Mesendoderm (in vitro differentiated cells): ENCODE results near the gene PLG.
"Not testable (repeated sequence)": the region's sequence is repeated elsewhere in the genome, so short reads cannot be mapped to it uniquely, and the experiment has no call there.

ENCODE experiments used
- DNase-seq: peaks from one replicate; pipeline ENCODE4 v3.0.0; 2013
- H2AK5ac ChIP-seq: 2 replicates; pipeline ENCODE4 v1.6.1; 2013; ENCODE audit warnings: low read length, inconsistent platforms
- H2BK120ac ChIP-seq: 2 replicates; pipeline ENCODE4 v1.6.1; 2013; ENCODE audit warnings: low read depth, mild to moderate bottlenecking, low read length, moderate library complexity, mixed read lengths
- H2BK15ac ChIP-seq: replicated peaks from 2 replicates; pipeline ENCODE4 v1.6.1; 2013; ENCODE audit warnings: low read depth, mild to moderate bottlenecking, moderate library complexity
- H2BK5ac ChIP-seq: 2 replicates; pipeline ENCODE4 v1.6.1; 2013; ENCODE audit warnings: low read length, inconsistent platforms
- H3K18ac ChIP-seq: 2 replicates; pipeline ENCODE4 v1.6.1; 2013; ENCODE audit warnings: mild to moderate bottlenecking, low read length, mixed read lengths
- H3K23ac ChIP-seq: one replicate; pipeline ENCODE4 v1.6.1; 2013; ENCODE audit warnings: low read length
- H3K27ac ChIP-seq: 2 replicates; pipeline ENCODE4 v1.5.1; 2013; ENCODE audit warnings: low read depth, mild to moderate bottlenecking, inconsistent platforms, low read length, moderate library complexity
- H3K27me3 ChIP-seq: 2 replicates; pipeline ENCODE4 v1.6.1; 2013; ENCODE audit warnings: low read length, control low read depth, mild to moderate bottlenecking, inconsistent platforms; ENCODE audit not compliant: insufficient read depth, poor library complexity
- H3K36me3 ChIP-seq: 2 replicates; pipeline ENCODE4 v1.6.1; 2013; ENCODE audit warnings: low read length, inconsistent platforms; ENCODE audit not compliant: control insufficient read depth, insufficient read depth
- H3K4ac ChIP-seq: one replicate; pipeline ENCODE4 v1.6.1; 2013; ENCODE audit warnings: low read depth, mild to moderate bottlenecking, low read length, moderate library complexity
- H3K4me1 ChIP-seq: 2 replicates; pipeline ENCODE4 v1.6.1; 2013; ENCODE audit warnings: low read depth, low read length, inconsistent platforms; ENCODE audit not compliant: control insufficient read depth
- H3K4me2 ChIP-seq: 2 replicates; pipeline ENCODE4 v1.6.1; 2013; ENCODE audit warnings: low read length
- H3K4me3 ChIP-seq: 2 replicates; pipeline ENCODE4 v1.5.1; 2013; ENCODE audit warnings: mild to moderate bottlenecking, low read length
- H3K56ac ChIP-seq: one replicate; pipeline ENCODE4 v1.6.1; 2013; ENCODE audit warnings: low read length
- H3K79me1 ChIP-seq: 2 replicates; pipeline ENCODE4 v1.6.1; 2013; ENCODE audit warnings: low read length, inconsistent platforms
- H3K79me2 ChIP-seq: 2 replicates; pipeline ENCODE4 v1.6.1; 2013; ENCODE audit warnings: mild to moderate bottlenecking, low read length; ENCODE audit not compliant: control insufficient read depth, insufficient read depth
- H3K9ac ChIP-seq: 2 replicates; pipeline ENCODE4 v1.6.1; 2013; ENCODE audit warnings: low read length, inconsistent platforms
- H4K5ac ChIP-seq: one replicate; pipeline ENCODE4 v1.6.1; 2013; ENCODE audit warnings: low read length
- H4K8ac ChIP-seq: one replicate; pipeline ENCODE4 v1.6.1; 2013; ENCODE audit warnings: low read depth, mild to moderate bottlenecking, control low read depth, low read length, moderate library complexity
- WGBS: extraction: QIAGEN DNeasy Blood & Tissue Kit; methylation state at CpG from one replicate; pipeline ENCODE4 v1.1.7; 2013; ENCODE audit warnings: low lambda C conversion rate, missing lambda C conversion rate; ENCODE audit not compliant: insufficient coverage; ENCODE audit errors: extremely low coverage; 5-methylcytosine and 5-hydroxymethylcytosine counted together

The PLG gene

DNA sequence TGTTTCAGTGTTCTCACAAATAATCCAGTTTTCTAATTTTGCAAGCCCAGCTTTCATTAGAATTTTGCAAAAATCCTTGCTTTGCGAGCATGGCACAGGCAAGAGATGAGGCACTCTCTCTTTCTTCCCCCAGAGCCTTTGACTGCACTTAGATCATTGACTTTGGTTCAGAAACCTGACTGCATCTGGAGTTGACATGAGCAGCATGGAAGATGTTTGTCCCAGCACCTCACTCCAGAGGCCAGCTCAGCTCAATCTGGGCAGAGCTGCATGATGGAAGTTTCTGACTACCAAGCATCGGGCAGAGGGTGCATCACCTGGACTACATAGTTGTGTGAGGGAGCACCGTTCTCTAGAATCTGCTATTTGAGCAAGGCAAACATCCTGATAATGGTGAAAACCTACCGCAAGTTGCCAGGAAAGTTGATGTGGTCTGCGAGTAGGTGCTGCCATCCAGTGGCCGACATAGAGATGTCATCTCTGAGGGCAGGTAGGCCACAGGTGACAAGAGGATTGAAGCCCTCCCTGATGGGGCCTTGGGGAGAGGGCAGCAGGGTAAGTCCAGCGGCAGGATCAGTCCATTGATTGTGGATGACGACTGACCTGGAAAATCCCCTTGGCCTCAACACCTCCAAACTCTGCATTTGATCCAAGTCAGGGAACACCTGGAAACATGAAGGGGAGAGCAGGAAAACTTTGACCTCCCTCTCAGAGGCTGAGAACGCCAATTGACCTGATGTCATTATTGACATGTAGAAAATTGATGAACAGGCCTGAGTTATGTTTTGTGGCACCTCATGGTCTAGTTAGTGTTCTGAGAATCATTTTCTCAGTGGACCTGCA, 34.2 kb upstream of the PLG start:
- Histone ChIP-seq H3K4me3 (no peak overlapping the region), H2BK15ac (no peak overlapping the region), H3K4ac (no peak overlapping the region), H3K9ac (no peak overlapping the region), H3K23ac (no peak overlapping the region), H4K8ac (no peak overlapping the region), H2BK120ac (no peak overlapping the region), H3K27me3 (no peaks in the 10 kb centered on the region), H3K79me1 (no peaks in the 10 kb centered on the region), H2AK5ac (no peak overlapping the region), H4K5ac (no peak overlapping the region), H3K36me3 (no peaks in the 10 kb centered on the region), H3K56ac (no peak overlapping the region), H3K27ac (no peak overlapping the region), H3K4me2 (no peak overlapping the region), H3K18ac (no peak overlapping the region), H3K4me1 (no peaks in the 10 kb centered on the region), H2BK5ac (no peak overlapping the region), H3K79me2 (no peaks in the 10 kb centered on the region)
- peak; percentile 77 for DNase-seq
- WGBS: no CpG with 5 or more reads among the region's 9 CpGs

DNA sequence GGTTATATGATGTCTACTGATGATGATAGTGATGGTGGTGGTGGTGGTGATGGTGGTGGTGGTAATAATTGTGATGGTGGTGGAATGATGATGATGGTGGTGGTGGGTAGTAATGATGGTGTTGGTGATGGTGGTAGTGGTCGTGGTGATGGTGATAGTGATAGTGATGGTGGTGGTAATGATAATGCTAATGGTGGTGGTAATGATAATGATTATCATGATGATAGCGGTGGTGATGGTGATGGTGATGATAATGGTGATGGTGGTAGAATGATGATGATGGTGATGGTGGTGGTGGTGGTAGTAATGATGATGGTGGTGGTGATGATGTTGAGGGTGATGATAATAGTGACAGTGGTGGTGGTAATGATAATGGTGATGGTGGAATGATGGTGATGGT, 33.5 kb upstream of the PLG start:
- H3K23ac ChIP-seq: no peak overlapping the region
- no peaks in the 10 kb centered on the region for H3K36me3 ChIP-seq
- no peak for DNase-seq
- H3K4me2 ChIP-seq: no peak overlapping the region
- no peak overlapping the region for H2BK15ac ChIP-seq
- H4K8ac ChIP-seq: no peak overlapping the region
- H3K79me2 ChIP-seq: no peaks in the 10 kb centered on the region
- H2AK5ac ChIP-seq: no peak overlapping the region
- no peak overlapping the region for H3K18ac ChIP-seq
- no peak overlapping the region for H3K27ac ChIP-seq
- H3K4me3 ChIP-seq: no peak overlapping the region
- H2BK120ac ChIP-seq: no peak overlapping the region
- H3K56ac ChIP-seq: no peak overlapping the region
- H2BK5ac ChIP-seq: no peak overlapping the region
- H4K5ac ChIP-seq: no peak overlapping the region
- H3K4me1 ChIP-seq: no peaks in the 10 kb centered on the region
- H3K79me1 ChIP-seq: no peaks in the 10 kb centered on the region
- no CpG with 5 or more reads among the region's 2 CpGs for WGBS
- no peak overlapping the region for H3K9ac ChIP-seq
- no peak overlapping the region for H3K4ac ChIP-seq
- no peaks in the 10 kb centered on the region for H3K27me3 ChIP-seq

DNA sequence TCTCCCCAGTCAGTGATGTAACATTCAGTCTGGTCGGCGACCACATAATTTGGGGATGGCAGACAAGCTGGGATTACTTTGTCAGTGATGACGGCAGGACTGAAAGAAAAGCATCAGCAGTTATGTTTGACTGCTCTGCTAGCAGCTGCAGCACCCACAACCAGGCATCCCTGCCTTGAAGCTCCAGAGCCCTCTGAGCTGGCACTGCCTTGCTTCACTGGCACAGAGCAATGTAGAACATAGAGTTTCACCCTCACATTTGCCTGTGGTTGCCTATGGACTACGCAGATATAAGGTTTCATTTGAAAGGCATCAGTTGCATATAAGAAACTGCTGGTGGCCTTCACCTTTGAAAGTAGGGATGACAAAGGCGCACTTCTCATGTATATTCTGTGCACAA, 25.6 kb upstream of the PLG start:
- H2AK5ac ChIP-seq, H3K9ac ChIP-seq, H3K4ac ChIP-seq, H3K18ac ChIP-seq, H3K36me3 ChIP-seq, H2BK15ac ChIP-seq, H3K27ac ChIP-seq, H3K79me2 ChIP-seq, H3K27me3 ChIP-seq, H3K4me1 ChIP-seq, H3K23ac ChIP-seq, H4K8ac ChIP-seq, H2BK5ac ChIP-seq, H3K79me1 ChIP-seq, H3K56ac ChIP-seq, DNase-seq, H3K4me3 ChIP-seq, H2BK120ac ChIP-seq, H3K4me2 ChIP-seq, H4K5ac ChIP-seq: not testable (repeated sequence)
- WGBS: no CpG with 5 or more reads among the region's 5 CpGs

DNA sequence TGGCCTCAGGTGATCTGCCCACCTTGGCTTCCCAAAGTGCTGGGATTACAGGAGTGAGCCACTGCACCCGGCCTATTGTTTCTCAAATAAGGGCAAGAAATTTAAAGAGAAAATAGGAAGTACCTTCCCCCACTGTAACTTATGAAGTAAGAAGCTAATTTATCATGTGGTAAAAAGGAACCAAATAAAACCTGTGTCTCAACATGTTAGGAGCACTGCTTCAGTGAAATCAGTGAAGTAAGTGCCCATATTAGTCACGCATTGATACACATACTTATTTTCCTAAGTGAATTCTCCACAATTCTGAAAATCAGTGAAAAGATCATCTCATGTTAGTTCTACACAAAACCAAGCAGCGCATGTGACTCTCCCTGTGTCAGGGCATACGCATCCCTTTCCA, 23.8 kb upstream of the PLG start:
- no CpG with 5 or more reads among the region's 4 CpGs for WGBS
- H3K4me2 ChIP-seq: no peak overlapping the region
- H3K79me1 ChIP-seq: no peaks in the 10 kb centered on the region
- no peak overlapping the region for H2AK5ac ChIP-seq
- H3K4ac ChIP-seq: no peak overlapping the region
- no peak overlapping the region for H3K23ac ChIP-seq
- no peak for DNase-seq
- H4K5ac ChIP-seq: no peak overlapping the region
- H3K4me3 ChIP-seq: no peak overlapping the region
- no peaks in the 10 kb centered on the region for H3K4me1 ChIP-seq
- H3K27me3 ChIP-seq: no peaks in the 10 kb centered on the region
- H3K36me3 ChIP-seq: no peaks in the 10 kb centered on the region
- H3K9ac ChIP-seq: no peak overlapping the region
- H3K79me2 ChIP-seq: no peaks in the 10 kb centered on the region
- no peak overlapping the region for H2BK15ac ChIP-seq
- no peak overlapping the region for H2BK5ac ChIP-seq
- no peak overlapping the region for H4K8ac ChIP-seq
- no peak overlapping the region for H3K18ac ChIP-seq
- no peak overlapping the region for H3K27ac ChIP-seq
- no peak overlapping the region for H3K56ac ChIP-seq
- no peak overlapping the region for H2BK120ac ChIP-seq

DNA sequence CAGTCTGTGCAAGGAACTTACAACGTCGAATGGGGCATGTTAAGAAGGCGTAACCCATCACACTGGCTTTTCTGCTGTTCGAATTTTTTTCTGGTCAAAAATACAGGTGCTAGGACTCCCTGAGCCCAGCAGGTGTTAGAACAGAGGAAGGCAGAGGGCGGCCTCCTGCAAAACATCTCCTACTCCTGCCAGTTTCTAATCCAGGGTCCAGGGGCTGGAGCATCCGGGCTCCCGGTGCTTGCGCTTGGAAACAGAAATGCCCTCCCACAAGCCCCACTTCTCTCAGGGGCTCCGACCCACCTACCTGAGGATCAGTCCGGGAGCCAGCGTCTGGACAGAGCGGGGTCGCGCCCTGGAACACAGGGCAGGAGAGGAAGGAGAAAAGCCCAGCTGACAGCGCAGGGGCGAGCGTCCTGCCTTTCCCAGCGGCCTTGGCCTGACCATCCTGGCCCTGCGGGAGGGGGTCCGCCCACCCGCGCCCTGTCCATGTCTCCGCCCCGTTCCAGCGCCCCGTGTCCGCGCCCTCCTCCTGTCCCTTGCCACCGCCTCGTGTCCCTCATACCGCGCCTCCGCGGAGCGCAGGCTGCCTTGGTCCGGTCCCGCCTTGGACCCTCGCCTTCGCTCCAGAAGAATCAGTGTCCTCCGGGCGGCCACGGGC, 23.2 kb upstream of the PLG start:
- Histone ChIP-seq H2BK120ac (no peak overlapping the region), H3K9ac (peak overlapping the region; percentile 16), H3K4me1 (no peaks in the 10 kb centered on the region), H2BK5ac (no peak overlapping the region), H3K27ac (no peak overlapping the region), H3K56ac (peak overlapping the region; percentile 60), H3K79me2 (no peaks in the 10 kb centered on the region), H3K36me3 (no peaks in the 10 kb centered on the region), H4K5ac (no peak overlapping the region), H3K79me1 (no peaks in the 10 kb centered on the region), H2BK15ac (no peak overlapping the region), H3K18ac (no peak overlapping the region), H3K4me3 (no peak overlapping the region), H3K23ac (no peak overlapping the region), H3K27me3 (no peaks in the 10 kb centered on the region), H3K4ac (no peak overlapping the region), H3K4me2 (peak overlapping the region; percentile 26), H4K8ac (no peak overlapping the region), H2AK5ac (no peak overlapping the region)
- DNase-seq: peak; percentile 6
- no CpG with 5 or more reads among the region's 42 CpGs for WGBS
